PFSK-1 (cell line): Measurements from ENCODE around the gene CCL25.

Experiments used
- POLR2AphosphoS5 ChIP-seq: IDR thresholded peaks from 2 replicates; pipeline ENCODE4 v1.6.1; 2012; ENCODE audit warnings: low read depth, mild to moderate bottlenecking, control low read depth, low read length, moderate library complexity
- SIN3A ChIP-seq: IDR thresholded peaks from 2 replicates; pipeline ENCODE4 v1.6.1; 2012; ENCODE audit warnings: mild to moderate bottlenecking, low read length, moderate library complexity, borderline replicate concordance; ENCODE audit not compliant: insufficient read depth

DNA sequence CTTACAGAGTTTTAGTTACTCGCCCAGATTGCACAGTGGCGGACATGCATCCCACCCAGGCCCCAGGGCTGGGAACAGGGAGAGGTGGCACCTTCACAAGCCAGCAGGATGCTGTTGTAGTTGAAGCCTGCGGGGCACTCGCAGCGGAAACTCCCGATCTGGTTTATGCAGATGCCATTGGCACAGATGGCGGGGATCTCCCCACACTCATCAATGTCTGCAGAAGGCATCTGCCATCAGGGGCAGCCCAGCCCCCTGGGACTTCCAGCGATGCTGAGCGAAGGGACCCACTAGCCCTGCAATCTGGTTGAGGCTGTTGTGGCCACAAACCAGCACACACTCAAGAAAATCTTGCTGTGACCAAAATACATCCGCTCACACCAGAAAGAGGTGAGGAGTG lies 44.6 kb downstream of the CCL25 start:
- TF ChIP-seq SIN3A (no peak), POLR2AphosphoS5 (no peak)
